Retinal pigment epithelial cell (primary cell): ENCODE results near the gene ZNF511.

Source experiments
- DNase-seq: peaks from one replicate; pipeline ENCODE4 v3.0.0-alpha.2; 2010; ENCODE audit warnings: low read depth
- H3K4me3 ChIP-seq: 2 replicates; pipeline ENCODE4 v1.5.1; 2011; ENCODE audit warnings: mild to moderate bottlenecking, low read length, control low read depth, moderate library complexity
- TF ChIP-seq, protein P1 (sequence below): conservative IDR thresholded peaks from 2 replicates; pipeline ENCODE4 v1.5.1; 2011; ENCODE audit warnings: low read depth, low read length, control low read depth, inconsistent platforms

ZNF511 gene

GRCh38 chr10:133280391-133281059 lies 28.2 kb upstream of the ZNF511 start:
- H3K4me3 ChIP-seq, result no peak overlapping the region
- no peak for DNase-seq
- TF ChIP-seq, protein P1, sequence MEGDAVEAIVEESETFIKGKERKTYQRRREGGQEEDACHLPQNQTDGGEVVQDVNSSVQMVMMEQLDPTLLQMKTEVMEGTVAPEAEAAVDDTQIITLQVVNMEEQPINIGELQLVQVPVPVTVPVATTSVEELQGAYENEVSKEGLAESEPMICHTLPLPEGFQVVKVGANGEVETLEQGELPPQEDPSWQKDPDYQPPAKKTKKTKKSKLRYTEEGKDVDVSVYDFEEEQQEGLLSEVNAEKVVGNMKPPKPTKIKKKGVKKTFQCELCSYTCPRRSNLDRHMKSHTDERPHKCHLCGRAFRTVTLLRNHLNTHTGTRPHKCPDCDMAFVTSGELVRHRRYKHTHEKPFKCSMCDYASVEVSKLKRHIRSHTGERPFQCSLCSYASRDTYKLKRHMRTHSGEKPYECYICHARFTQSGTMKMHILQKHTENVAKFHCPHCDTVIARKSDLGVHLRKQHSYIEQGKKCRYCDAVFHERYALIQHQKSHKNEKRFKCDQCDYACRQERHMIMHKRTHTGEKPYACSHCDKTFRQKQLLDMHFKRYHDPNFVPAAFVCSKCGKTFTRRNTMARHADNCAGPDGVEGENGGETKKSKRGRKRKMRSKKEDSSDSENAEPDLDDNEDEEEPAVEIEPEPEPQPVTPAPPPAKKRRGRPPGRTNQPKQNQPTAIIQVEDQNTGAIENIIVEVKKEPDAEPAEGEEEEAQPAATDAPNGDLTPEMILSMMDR, result no peak

DNA sequence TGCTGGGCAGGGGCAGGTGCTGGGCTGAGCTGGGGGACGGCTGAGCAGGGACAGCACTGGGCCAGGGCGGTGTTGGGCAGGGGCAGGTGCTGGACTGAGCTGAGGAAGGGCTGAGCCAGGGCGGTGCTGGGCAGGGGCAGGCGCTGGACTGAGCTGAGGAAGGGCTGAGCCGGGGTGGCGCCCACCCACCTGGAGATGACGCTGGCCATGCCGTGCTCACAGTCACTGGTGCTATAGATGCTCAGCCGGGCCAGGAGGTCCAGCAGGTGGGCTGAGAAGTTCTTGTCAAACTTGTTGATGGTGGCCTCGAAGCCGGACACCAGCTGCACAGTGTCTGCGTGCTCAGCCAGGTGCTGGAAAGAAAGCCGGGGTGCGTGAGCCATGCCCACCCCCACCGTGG lies 27.6 kb upstream of the ZNF511 start:
- no peak for DNase-seq
- TF ChIP-seq, protein P1, result no peak
- no peak overlapping the region for H3K4me3 ChIP-seq

- H3K4me3 ChIP-seq, result no peak overlapping the region
- TF ChIP-seq, protein P1, result no peak
- no peak for DNase-seq
Measured at GRCh38 chr10:133281628-133282372, 26.9 kb upstream of the ZNF511 start.

- no peak for DNase-seq
- TF ChIP-seq, protein P1, result no peak
- no peak overlapping the region for H3K4me3 ChIP-seq
Measured at GRCh38 chr10:133282846-133283390, 25.8 kb upstream of the ZNF511 start.

DNA sequence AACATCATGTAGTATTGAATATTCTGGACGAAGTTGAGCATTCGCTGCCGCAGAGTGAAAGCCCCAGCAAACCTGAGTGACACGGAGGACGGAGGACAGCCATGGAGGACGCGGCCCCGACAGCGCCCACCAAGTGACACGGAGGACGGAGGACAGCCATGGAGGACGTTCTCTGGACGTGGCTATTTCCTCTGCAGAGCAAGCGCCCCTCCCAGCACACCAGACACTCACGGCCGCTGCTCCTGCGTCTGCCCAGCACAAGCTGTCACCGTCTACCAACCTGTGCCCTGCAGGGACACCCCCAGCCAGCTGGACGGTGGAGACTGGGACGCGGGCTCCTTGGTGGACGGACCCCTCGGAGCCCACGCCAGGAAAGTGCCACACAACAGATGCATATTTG lies 24.8 kb upstream of the ZNF511 start:
- DNase-seq, result no peak
- TF ChIP-seq, protein P1, result no peak
- no peak overlapping the region for H3K4me3 ChIP-seq

DNA sequence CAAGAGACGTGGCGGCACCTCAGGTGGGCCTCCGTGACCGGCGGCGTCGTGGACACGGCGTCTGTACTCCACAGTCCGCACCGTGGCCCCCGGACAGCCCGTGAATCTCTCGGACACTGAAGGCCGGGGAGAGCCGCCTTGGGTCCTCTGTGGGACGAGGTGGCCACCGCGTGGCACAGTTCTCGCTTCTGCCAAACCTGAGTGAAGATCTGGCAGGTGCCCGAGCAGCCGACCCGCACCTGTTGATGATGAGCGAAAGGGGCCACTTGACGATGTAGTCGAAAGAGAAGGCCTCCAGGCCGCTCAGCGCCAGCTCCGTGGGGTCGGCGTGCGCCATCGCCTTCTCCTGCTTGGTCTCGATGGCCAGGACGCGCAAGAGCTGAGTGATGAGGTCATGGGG lies 23.5 kb upstream of the ZNF511 start:
- no peak overlapping the region for H3K4me3 ChIP-seq
- no peak for DNase-seq
- TF ChIP-seq, protein P1, result no peak
